CD4-positive, alpha-beta T cell treated with Interleukin-15 for 1 hour (primary cell): ENCODE data around the gene CCNH.
A peak's percentile ranks its signal among the peaks of the same experiment; 100 is the strongest.

ENCODE experiments used
- DNase-seq: peaks from one replicate; pipeline ENCODE4 v3.0.0-alpha.2; 2020

CCNH gene

DNA sequence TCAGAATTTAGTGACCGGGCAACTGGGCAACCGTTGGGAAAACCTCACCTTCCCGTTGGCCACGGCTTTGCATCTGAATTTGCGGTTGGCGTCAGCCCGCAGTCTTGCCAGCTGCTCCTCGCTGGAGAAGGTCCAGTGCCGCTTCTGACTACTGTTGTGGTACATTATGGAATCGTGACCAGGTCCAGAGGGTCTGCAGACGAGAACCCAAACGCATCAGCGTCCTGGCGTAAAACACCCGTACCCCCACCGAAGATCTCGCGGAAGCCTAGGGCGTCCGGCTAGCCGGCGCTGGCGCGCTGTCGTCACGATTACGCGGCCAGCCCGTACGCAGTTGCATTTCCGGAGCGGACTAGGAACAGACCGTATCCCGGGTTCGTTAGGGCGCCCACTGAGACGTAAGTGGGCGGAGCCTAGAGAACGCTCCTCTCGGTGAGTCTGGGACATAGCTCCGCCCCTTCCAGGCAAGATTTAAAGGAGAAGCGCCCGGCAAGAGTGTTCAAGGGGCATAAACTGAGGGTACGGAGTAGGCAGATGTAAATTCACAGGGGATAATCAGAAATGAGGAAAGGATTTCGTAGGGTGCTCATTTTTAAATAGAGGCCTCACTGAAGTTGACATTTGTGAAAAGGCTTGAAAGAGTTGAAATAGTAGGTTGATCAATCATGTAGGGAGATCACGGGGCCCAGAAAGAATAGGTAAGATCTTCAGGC, at the start of gene CCNH:
Gene CCNH, minus strand, starts transcription at position 301 of the 713 bp plus-strand sequence. Its CDS starts 136 bp downstream, at position 165.
- peak; percentile 98 for DNase-seq

DNA sequence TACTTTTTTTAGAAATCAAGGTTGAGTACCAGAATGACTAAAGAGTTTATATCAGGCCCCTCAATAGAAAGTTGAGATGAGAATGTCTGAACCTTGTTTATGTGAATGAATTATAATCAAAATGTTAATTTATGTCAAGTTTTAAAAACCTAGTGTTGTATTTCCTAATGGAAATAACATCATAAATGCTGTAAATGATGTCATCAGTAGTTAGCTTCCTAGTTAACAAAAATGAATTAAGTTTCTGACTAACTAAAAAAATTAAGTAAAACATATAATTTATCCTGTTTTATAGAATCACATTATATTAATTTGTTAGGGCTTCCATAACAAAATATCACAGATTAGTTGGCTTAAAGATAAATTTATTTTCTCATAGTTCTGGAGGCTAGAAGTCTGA, 45.0 kb upstream of the CCNH start:
- no peak for DNase-seq

DNA sequence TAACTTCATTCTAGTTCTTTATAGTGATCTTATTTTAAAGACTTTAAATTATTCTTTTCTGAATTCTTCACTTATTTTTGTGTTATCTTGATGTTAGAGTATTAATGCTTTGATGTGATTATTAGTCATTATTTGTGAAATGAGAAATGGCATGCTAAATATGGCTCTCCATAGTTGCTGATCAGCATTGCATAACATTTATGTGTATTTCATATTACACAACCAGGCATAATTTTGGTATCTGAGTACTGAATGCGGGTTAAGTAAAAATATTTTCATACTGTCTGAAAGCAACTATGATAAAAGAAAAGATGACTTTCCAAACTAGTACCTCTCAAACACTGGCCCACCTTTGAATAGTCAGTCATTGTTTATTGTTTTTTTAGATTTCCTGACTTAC, 41.1 kb upstream of the CCNH start:
- DNase-seq, result no peak

DNA sequence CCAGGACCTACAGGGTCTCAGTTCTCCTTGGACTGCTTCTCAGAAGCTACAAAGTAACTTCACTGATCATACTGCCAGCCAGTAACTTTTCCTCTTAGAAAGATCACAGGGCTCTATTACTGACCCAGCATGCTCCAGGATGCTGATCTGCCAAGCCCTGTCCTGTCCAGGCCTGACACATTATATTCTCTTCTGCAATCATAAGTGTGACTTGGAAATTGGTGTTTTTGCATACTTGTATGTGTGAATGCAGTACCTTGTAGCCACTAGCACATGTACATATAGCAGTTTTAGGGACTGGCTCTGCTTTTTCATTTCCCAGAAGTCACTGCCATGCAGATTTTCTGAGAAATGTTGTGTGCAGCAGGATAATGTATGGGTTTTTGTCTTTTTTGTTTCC, 40.1 kb upstream of the CCNH start:
- DNase-seq, result no peak

DNA sequence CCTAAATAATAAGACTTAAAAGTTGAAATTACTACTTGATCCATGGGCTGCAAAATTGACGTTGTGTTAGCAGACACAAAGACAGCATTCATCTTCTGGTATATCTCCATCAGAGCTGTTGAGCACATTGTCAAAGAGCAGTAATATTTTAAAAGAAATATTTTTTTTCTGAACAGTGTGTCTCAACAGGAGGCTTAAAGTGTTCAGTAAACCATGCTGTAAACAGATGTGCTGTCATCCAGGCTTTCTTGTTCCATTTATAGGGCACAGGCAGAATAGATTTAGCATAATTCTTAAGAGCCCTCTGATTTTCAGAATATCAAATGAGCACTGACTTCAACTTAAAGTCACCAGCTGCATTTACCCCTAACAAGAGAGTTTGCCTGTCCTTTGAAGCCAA, 29.7 kb upstream of the CCNH start:
- DNase-seq, result no peak

DNA sequence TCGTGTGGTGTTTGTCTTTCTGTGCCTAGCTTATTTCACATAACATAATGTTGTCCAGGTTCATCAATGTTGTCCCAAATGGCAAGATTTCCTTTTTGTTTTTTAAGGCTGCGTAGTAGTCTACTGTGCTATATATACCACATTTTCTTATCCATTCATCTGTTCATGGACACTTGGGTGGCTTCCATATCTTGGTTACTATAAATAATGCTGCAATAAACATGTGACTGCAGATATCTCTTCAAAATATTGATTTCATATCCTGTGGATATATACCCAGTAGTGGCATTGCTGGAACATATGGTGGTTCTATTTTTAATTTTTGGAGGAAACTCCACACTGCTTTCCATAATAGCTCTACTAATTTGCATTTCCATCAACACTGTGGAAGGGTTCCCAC, 25.5 kb upstream of the CCNH start:
- DNase-seq, result no peak

DNA sequence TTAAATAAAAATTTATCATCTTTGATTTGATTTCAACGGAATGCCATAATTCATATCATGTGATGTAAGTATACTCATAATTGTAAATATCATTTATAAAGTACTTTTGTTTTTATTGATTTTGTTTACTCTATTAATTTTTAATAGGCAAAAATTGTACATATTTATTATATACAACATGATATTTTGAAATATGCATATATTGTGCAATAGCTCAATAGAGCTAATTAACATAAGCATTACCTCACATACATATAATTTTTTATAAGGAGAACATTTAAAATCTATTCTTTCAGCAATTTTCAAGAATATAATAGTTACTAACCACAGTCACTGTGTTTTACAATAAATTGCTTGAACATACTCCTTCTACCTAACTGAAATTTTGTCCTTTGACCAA, 25.0 kb upstream of the CCNH start:
- DNase-seq, result no peak

DNA sequence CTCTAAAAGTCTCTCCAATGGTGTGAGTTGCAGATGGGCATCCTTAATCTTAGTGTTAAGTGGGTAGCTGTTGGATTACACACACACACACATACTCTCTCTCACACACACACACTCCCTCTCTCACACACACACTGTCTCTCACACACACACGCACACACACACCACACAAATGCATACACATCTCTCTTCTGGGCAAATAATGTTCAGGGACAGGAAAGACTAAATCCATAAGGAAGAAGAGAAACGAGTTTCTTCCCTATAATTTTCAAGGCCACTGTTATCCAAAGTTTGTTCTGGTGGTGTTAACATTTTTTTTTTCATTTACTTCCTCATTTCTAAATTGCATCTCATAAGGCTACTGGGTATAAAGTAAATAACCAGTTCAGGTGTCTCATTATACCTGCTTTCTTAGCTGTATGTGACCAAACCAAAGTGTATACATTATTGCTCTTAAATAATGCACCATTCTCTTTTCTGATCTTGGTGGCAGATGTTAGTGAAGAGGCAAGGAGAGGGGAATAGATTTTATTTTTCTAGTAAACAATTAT, 22.5 kb upstream of the CCNH start:
- no peak for DNase-seq

DNA sequence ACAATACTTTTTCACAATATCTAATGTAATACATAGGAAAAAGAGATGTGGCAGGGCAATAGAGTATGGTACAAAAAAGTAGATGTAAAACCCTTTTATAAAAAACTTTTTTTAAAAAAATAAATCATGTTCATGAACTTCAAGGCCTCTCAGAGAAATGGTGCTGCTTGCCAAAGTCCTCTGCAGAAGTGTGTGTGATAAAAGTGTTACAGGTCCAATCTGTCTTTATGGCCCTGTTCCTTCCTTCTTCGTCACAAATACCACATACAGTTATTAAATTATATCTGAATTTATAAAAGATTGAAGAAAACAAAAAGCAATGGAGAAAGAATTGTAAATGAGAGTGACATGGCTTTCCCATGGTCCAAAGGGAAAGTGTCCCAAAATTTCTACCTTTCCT, 21.7 kb upstream of the CCNH start:
- no peak for DNase-seq

DNA sequence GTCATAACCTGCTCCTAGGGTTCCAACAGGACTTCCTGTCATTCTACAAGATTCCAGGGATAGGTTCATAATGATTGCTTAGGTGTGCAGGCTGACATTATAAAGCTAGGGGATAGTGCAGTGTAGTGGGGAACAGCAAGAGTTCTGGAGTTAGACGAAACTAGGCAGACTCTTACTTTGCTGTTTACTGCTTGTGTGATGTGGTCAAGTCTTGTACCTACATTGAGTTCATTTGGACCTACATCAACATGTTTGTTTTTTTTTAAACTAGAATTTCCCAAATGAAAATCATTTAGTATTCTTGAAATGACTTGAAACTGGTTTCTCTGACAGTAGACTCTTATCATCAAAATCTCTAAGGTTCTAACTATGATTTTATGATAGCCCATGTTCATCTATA, 21.2 kb upstream of the CCNH start:
- no peak for DNase-seq

DNA sequence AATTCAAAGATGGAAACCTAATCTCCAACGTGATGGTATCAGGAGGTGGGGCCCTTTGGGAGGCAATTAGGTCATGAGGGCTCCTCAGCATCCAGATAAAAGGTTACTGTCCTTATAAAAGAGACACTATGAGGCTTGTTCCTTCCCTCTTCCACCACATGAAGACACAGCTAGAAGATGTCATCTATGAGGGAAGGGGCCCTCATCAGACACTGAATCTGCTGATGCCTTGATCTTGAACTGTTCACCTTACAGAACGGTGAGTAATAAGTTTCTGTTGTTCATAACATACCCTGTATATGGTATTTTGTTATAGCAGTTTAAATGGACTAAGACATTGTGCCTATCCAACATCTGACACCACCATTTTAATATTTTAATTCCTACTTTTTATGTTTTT, 19.7 kb upstream of the CCNH start:
- DNase-seq, result no peak

DNA sequence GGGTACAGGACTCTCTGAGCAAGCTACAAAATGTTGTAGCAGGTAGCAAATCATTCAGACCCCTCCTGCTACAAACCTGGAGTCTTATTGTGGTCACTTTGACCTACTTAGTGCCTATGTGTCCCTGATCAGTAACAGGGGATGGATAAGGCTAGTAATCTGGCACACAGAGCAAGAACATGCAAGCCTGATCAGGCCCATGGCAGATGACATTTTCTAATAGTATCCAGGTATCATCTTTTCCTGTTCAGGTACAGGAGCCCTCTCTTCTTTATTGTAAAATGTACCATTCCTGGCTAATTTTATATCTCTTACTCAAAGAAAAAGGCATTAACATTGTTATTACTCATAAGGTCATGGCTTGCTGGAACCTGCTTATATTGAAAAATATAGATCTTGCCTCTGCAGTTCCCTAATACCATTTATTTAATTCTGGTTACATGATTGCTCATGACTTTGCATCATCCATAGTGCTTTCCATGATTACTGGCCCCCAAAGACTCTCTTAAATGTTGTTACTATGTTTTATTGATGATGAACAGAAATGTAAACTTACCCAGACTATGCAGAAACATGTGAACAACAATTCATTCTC, 18.2 kb upstream of the CCNH start:
- no peak for DNase-seq

DNA sequence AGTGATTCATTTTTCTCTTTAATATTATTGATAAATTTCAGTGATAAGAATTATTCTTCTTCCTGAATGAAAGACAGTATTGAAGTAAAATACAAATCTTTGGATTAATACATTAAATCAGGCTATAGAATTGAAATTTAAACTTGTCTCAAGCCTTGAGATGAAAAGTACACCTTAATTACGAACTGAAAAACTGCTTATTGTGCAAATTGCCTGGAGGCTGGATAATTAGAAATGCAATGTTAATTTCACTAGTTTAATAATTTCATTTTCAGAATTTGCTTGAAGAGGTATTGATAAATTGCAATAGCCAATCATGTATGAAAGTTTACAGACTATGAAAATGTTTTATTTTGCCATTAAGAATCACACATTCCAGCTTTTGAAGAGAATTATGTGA, 11.0 kb upstream of the CCNH start:
- DNase-seq, result no peak

DNA sequence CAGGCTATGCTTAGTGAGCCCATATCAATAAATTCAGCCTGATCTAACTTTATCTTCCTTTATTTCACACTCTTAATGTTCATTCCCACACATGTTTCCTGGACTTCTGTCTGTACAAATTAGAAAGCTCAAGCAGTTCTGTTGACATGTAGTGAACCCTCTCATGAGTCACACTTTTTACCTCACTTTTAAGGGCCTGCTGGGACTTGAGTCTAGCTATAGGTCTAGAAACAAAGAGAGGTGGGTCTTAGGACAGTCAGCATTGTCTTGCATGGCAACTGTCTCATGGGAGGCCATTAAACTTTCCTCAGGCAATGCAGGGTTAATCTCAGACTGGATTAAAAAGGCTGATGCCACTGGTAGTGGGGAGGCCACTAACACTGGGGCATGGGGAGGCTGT, 8.6 kb upstream of the CCNH start:
- no peak for DNase-seq

DNA sequence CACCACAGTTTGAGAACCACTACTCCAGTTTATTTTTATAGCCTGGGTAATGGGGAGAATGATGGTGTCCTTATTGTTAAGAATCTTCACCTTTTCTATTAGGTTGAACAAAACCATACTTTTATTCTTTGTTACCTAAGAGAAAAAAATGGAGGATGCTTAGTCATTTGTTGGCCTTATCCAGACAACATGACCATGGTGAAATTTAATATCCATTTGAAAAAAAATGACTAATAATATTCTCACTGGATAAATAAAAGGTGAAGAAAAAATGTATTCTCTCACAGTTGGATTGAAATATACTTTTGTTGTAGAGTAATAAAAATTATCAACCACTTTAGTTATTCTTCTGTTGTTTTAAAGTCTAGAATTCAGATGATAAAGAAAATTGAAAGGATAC, 5.8 kb upstream of the CCNH start:
- no peak for DNase-seq

DNA sequence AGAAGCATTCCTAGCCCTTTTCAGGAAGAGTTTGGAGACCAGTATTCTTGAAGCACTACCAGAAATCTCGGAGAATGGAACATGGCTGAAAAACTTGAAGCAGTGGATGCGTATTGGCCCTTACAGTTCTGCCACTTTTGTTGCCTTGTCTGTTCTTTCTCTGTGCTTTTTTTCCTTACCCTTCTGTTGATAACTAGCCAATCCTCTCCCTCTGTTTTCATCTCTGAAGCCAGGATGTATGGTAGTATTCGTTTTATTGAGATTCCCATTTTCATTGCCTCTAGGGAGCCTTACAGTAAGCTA, 564 bp upstream of the CCNH start:
- DNase-seq, result no peak

DNA sequence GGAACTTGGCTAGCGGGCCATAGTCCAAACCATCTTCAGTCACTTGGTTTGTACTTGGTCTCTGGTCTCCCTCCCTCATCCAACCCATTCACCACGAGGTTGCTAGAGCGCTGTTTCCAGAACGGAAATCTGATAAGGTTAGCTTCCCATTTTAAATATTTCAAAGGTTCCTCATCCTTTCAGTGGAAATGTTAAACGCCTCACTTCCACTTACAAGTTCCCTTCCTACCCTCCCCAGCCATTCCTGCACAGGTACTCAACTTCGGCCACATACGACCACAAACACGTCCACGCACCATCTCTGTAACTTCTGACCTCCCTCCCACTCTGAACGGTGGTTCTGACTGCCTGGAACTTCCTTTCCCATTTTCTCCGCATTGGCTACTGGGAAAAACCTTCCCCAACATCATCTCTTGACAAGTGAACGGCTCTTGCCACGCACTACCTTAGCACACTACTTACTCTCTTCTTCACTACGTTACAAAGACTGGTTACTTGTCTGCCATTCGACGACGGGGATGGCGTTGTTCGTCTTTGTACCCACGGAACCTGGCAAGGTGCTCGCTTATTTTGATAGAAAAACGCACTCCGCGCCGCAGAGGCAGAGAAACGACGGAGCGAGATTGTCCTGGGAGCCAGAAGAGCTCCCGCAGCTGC, 629 bp downstream of the CCNH start:
- DNase-seq, result peak; percentile 33

DNA sequence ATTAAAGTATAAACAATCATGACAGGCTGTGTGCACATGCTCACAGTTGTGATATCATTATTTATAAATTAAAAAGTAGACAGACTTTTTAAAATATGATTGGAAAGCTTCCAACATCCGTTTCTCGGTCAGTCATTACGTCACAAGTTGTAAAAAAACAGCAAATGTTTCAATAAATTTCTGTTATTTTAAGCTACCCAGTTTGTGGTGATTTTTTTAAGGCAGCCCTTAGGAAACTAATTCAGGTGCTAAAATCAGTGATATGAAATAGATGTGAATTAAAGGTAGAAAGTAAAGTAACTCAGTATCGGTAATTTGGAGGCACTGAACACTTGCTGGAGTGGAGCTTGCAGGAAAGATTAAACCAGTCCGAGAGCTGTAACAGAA, 1.2 kb downstream of the CCNH start:
- DNase-seq, result no peak

DNA sequence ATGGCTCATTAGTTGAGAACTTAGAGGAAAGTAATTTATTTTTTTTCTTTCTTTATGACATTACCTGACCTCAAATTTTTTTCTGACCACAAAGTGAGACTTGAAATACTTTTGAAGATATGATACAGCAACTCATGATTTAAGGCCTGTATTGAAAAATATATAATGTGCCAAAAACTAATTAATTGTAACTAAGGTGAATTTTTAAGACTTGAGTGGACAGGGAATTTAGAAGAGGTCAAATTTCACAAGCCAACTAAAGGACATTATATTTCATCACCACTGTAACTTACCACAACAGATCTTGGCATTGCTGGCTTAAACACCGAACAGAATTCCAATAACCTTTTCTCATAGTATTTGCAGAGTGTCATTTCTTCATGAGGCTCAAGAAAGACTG, 1.8 kb downstream of the CCNH start:
- no peak for DNase-seq

DNA sequence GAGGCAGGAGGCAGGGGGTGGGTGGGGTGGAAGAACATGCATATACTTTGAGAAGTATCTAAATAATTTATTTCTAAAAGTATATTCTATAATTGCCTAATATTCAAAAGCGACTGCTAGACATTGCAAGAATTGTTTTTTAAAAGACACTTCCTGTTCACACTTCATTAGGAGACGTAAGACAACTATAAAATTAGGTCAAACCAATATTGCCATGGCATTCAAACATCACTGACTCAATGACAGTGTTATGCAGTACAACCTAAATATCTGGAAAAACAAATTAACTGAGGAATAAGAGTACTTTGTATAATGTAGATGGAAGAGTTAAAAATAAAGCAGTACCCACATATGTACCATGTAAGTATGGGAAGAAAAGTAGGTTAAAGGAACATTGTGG, 4.5 kb downstream of the CCNH start:
- DNase-seq, result no peak

DNA sequence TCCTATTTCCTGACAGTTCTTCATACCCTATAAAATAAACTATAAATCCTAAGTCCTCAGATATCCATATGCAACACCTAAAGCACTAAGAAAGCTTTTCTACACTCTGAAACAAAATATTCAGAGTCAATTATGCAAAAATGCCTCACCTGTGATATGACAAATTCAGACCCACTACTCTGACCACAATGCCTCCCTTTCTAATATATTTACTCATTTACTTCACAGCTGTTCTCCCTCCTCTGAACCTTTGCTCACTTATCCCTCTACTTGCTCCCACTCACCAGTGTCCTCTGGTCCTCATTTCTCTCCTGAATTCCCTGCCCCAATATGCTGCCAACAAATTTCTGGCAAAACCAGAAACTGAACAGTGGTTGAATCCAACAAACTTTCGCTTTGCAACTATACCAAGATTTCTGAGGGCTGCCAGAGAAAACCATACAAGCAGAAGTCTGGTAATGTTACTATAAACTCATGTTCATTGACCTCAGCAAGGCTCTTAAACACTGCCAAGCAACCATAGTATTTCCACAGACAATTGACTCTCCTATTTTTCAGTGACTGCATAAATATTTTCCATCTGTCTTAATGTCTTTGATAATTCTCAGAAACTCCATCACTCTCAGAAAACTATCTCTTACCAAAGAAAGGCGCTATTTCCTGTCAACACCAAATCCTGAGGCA, 7.1 kb downstream of the CCNH start:
- no peak for DNase-seq

DNA sequence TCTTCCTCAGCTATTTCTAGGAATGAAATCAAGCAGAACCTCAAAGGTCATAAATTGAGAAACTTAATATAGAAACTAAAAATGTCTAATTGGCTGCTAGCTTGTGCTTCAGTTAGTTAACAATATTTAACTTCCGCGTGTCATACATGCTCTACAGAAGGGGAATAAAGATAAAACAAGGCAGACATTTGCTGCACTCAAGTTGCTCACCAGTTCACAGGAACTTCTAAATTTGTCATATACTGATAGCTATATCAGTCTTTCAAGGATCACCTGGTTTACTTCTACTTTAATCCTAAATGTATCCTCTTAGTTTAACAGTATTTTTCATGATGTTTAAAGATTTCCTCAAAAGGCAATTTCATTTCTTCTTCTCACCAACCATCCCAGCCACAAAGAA, 8.4 kb downstream of the CCNH start:
- DNase-seq, result no peak

DNA sequence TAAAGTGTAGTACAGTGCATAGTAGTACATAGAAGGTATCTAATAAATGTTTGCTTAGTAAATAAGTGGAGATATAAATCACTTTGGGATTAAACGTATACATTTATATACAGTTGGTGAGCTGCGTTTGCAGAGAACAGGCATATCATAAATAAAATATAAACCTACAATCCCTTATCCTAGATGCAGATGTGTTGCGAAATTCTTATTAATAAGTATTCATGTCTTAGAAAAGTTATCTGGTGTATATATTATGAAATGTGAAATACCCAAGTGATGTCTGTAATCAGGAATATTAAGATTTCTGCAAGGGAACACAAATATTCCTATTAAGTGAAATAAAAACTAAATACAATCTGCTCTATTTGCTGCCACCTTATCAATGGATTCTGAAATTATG, 8.8 kb downstream of the CCNH start:
- DNase-seq, result no peak

DNA sequence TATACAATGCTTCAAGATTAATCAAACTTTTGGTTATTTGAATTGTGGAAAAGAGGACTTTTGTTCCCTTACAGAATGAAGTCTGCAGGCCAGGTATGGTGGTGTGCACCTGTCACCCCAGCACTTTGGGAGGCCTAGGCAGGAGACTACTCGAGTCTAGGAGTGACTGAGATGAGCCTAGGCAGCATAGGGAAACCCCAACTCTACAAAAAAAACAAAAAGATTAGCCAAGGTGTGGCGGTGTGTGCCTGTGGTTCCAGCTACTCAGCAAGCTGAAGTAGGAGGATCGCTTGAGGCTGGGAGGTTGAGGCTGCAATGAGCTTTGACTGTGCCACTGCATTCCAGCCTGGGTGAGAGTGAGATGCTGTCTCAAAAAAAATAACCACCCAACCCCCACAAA, 9.3 kb downstream of the CCNH start:
- DNase-seq, result peak; percentile 16
